HG03095 (cell line): ENCODE measurements around the gene TARBP2.
A peak's percentile ranks its signal among the peaks of the same experiment; 100 is the strongest.

Experiments
- ATAC-seq: cut with Tn5 transposase; IDR thresholded peaks from one replicate; pipeline ENCODE4 v1.9.1; 2021; ENCODE audit warnings: moderate library complexity; ENCODE audit not compliant: unreplicated experiment

The TARBP2 gene

GRCh38 chr12:53500776-53501614, at the start of gene TARBP2:
TARBP2 (plus strand) TSS chr12:53501283; CDS start chr12:53501409, 126 bp downstream.
- ATAC-seq = peak; percentile 71

- ATAC-seq = peak; percentile 94
Measured at GRCh38 chr12:53451661-53452158, 49.4 kb upstream of the TARBP2 start, which contains the start of gene PCBP2. PCBP2 (plus strand) TSS chr12:53452102; CDS start chr12:53454801, 2,699 bp downstream.

- ATAC-seq = no peak
Measured at GRCh38 chr12:53452159-53453077, 48.7 kb upstream of the TARBP2 start.

GRCh38 chr12:53453953-53454640, 47.0 kb upstream of the TARBP2 start:
- ATAC-seq = no peak

- no peak for ATAC-seq
Measured at GRCh38 chr12:53454707-53455106, 46.4 kb upstream of the TARBP2 start.

- ATAC-seq = no peak
Measured at GRCh38 chr12:53456654-53457366, 44.3 kb upstream of the TARBP2 start.

- ATAC-seq = no peak
Measured at GRCh38 chr12:53459097-53459496, 42.0 kb upstream of the TARBP2 start.

- no peak for ATAC-seq
Measured at GRCh38 chr12:53461059-53461458, 40.0 kb upstream of the TARBP2 start.

GRCh38 chr12:53461591-53461990, 39.5 kb upstream of the TARBP2 start:
- ATAC-seq = no peak

- no peak for ATAC-seq
Measured at GRCh38 chr12:53462935-53463334, 38.1 kb upstream of the TARBP2 start.

- no peak for ATAC-seq
Measured at GRCh38 chr12:53463802-53464560, 37.1 kb upstream of the TARBP2 start.

GRCh38 chr12:53464685-53465418, 36.2 kb upstream of the TARBP2 start:
- ATAC-seq = no peak

- ATAC-seq = no peak
Measured at GRCh38 chr12:53465679-53466078, 35.4 kb upstream of the TARBP2 start.

- ATAC-seq = no peak
Measured at GRCh38 chr12:53466640-53467039, 34.4 kb upstream of the TARBP2 start.

- no peak for ATAC-seq
Measured at GRCh38 chr12:53467082-53467481, 34.0 kb upstream of the TARBP2 start.

- no peak for ATAC-seq
Measured at GRCh38 chr12:53467880-53468279, 33.2 kb upstream of the TARBP2 start.

GRCh38 chr12:53468282-53468681, 32.8 kb upstream of the TARBP2 start:
- no peak for ATAC-seq

- no peak for ATAC-seq
Measured at GRCh38 chr12:53472056-53472582, 29.0 kb upstream of the TARBP2 start.

- no peak for ATAC-seq
Measured at GRCh38 chr12:53474077-53474476, 27.0 kb upstream of the TARBP2 start.
